ENCODE results near the gene ST3GAL4.
"Not testable (repeated sequence)": the region's sequence is repeated elsewhere in the genome, so short reads cannot be mapped to it uniquely, and the experiment has no call there.

Gene ST3GAL4, protein sequence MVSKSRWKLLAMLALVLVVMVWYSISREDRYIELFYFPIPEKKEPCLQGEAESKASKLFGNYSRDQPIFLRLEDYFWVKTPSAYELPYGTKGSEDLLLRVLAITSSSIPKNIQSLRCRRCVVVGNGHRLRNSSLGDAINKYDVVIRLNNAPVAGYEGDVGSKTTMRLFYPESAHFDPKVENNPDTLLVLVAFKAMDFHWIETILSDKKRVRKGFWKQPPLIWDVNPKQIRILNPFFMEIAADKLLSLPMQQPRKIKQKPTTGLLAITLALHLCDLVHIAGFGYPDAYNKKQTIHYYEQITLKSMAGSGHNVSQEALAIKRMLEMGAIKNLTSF

DNA sequence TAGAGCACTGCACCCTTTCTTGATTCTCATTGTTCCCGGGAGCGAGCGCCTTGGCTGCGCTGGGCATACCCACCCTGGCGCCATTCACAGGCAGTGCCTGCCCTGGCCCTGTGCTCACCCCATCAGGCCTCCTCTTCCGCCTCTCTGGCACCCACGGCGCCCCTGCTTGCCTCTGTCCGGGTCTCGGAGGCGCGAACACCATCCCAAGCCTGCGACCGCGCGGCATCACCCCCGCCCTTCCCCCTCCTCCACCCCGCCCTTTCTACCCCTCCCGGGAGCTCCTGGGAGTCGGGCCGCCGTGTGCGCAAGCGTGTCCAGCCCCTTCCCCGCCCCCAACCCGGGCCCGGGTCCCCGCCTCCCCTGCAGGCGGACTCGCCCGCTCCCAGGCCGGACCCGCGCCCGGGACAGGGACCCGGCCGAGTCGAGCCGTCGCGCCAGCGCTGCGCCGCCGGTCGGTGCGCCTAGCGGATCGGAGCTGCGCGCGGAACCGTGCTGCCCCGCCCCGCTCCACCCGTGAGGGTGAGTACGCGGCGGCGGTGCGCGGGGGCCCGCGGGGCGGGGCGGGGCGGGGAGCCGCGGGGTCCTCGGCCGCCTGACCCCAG lies at the start of gene ST3GAL4:
Gene ST3GAL4, plus strand, starts transcription at position 363 of the 602 bp plus-strand sequence. CDS start 50,470 bp downstream, outside the sequence.
- DNase-seq: peak; percentile 85

- DNase-seq: no peak
Observed at GRCh38 chr11:126305699-126306098, 49.8 kb upstream of the ST3GAL4 start.

GRCh38 chr11:126307706-126308105 lies 47.8 kb upstream of the ST3GAL4 start:
- DNase-seq: peak; percentile 26

DNA sequence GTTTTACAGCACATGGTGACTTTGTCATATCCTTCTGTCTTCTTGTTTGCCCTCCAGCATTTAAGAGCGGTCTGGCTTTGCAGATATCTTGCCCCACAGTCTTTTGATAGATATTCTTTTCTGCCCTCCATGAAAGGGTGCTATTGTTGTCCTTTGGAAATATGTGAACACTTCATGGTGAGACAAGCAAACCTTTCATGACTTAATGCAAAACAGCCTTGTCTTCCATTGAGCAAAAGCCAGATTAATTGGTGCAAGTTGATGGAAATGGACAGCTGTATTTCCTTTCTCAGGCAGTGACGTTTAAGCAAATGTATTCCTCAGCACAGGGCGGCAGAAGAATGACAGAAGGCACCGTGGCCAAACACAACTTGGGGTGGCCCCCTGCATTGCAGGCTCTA lies 47.2 kb upstream of the ST3GAL4 start:
- no peak for DNase-seq

DNA sequence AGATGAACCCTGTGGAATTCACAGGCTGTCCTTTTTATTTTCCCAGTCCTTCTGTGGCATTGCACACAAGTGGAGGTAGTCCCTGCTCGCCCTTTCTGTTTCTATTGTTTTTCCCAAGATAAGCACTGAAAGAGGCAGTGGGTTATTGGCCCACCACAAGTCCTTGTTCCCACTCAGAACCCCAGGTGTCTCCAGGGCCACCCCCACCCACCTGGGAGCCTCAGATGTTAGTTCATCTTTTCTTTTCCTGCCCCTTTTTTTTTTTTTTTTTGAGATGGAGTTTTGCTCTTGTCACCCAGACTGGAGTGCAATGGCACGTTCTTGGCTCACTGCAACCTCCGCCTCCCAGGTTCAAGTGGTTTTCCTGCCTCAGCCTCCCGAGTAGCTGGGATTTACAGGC lies 46.7 kb upstream of the ST3GAL4 start:
- not testable (repeated sequence) for DNase-seq

GRCh38 chr11:126310200-126310991 lies 45.1 kb upstream of the ST3GAL4 start:
- DNase-seq: peak; percentile 72

DNA sequence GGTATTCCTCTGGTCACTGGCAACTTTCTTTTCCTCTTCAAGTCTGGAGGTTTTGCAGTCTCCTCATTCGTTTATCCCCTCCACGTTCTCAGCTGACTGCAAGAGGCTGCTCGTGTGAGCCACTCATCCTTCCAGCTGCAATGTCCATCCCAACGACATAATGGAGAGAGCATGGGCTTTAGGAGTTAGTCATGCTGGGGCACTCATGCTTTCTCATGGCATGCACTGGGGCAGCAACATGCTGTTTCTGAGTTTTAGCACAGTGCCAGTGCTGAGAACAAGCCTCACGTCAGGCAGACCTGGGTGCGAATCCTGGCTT lies 44.5 kb upstream of the ST3GAL4 start:
- DNase-seq: no peak

DNA sequence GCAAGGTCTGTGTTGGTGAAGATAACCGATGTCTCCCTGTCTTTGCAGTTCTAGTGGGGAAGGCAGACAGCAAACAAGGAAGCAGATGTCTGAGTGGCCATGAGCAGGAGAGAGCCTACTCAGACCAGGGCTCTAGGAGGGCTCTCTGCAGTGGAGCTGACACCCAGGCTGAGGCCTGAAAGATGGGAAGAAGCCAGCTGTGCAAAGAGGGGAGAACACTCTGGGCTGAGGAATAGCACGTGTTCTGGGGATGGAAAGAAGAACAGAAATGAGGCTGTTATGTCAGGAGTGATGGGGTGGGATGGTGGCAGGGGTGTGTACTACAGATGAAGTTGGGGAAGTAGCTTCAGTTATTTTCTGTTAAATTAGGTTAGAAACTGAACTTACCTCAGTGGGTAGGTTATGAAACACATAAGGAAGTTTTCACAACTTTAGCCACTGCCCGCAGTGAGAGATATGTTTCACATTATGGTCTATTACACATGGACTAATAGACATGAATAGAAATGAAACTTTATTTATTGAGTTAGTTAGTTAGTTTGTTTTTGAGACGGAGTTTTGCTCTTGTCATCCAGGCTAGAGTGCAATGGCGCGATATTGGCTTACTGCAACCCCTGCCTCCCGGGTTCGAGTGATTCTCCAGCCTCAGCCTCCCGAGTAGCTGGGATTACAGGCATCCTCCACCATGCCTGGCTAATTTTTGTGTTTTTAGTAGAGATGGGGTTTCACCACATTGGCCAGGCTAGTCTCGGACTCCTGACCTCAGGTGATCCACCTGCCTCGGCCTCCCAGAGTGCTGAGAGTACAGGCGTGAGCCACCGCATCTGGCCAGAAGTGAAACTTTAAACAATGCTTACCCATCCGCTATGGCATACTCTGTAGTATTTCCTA lies 43.8 kb upstream of the ST3GAL4 start:
- no peak for DNase-seq

DNA sequence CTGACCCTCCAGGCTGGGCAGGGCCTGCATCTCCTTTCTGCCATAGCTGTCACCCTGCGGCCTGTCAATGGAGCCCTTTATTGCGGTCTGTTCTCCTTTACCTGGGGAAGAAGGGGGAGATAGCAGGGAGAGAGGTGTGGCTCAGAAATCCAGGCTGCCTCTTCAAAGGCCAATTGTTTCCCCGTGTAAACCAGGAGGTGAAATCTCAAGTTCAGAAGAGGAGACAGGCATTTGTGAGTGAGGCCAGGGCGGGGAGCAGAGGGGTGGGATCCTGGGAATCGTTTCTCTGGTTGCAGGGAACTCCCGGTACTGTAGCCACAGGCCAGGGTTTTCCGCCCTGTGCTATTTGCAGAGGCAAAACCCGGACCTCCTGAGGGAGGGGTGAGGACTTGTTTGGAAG lies 42.5 kb upstream of the ST3GAL4 start:
- no peak for DNase-seq

GRCh38 chr11:126313826-126314225 lies 41.7 kb upstream of the ST3GAL4 start:
- no peak for DNase-seq

DNA sequence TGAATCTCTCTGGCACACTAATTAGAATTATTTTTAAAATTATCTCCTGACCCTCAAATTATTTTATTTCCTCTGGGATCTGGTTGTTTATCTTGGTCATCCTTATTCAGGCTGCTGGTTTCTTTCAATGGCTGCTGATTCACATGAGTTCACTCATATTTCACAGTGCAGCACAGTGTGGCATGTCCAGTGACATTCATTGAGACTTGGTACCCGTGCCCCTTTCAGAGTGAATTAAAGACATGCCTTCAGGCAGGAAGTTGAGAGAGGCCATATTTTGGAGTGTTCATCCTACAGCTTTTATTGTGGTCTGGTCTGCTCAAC lies 38.1 kb upstream of the ST3GAL4 start:
- DNase-seq: no peak

DNA sequence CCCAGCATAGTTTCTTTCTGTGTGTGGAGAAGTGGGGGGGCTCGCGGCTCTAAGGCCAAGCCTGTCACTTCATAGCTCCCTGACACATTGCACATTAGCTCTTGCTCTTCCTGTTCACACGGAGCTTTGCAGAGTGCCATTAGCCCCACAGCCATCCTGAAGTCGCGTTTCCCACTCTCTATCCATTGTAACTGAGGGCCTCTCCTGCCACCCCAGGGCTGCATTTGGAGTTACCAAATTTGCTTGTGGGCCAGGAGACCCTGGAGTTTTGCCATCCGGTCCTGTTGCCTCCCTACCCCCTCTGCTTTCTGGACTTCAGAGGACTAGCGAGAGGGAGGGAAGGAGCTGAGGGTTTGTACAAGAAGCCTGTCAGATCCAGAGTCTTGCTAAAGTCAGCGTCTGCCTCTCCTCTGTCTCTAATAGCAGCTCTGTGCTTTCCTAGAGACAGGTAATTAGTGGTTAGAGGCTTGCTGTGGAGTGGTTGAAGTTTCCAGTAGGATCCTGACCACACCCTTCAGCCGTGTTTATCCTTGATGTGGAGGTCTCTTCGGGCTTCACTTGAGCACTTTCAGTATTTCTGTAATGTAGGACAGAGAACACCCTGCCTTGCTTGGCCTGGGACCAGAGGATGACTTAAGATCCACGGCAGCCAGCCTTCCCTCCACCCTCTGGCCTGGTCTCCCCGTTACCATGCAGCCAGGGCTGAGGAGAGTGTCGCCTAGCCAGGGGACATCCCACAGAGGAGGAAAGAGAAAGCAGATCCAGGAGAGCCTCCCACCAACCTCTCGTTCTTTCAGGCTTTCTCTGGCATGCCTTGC lies 37.5 kb upstream of the ST3GAL4 start:
- DNase-seq: peak; percentile 47

GRCh38 chr11:126318574-126319373 lies 36.7 kb upstream of the ST3GAL4 start:
- peak; percentile 53 for DNase-seq

- no peak for DNase-seq
Observed at GRCh38 chr11:126319374-126319740, 36.1 kb upstream of the ST3GAL4 start.

DNA sequence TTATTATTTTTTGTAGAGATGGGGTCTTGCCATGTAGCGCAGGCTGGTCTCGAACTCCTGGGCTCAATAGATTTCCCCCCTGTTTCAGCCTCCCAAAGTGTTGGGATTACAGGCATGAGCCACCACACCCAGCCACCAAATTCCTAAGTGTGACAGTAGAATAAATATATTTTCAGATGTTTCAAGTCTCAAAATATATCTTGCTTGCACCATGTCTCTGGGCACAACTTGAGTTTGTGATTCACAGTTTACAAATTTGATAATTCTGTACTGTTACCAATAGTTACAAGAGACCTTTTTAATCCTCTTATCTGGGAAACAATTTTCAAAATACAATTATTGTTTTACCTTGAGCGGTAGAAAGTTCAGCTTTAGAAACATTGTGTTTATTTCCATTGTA lies 32.5 kb upstream of the ST3GAL4 start:
- DNase-seq: no peak

GRCh38 chr11:126327281-126328000 lies 28.0 kb upstream of the ST3GAL4 start:
- no peak for DNase-seq

- DNase-seq: no peak
Observed at GRCh38 chr11:126328001-126328390, 27.5 kb upstream of the ST3GAL4 start.

DNA sequence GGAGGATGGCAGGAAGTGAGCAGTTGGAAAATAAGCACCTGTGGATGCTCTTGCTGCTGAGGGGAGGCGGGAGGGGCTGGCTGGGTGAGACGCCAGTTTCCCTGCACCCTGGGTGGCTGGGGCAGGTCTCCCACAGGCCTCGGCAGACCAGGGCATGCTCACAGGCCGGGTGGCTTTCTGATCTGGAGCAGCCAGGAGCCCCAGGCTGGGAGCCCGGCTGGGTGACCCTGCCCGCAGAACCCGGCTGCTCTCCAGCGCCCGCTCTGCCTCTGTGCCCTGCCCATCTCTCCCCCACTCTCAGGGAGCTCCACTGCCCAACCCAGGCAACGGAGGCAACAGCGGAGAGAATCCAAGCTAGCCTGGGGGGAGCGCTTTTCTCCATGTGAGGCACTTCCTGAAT lies 27.0 kb upstream of the ST3GAL4 start:
- no peak for DNase-seq

DNA sequence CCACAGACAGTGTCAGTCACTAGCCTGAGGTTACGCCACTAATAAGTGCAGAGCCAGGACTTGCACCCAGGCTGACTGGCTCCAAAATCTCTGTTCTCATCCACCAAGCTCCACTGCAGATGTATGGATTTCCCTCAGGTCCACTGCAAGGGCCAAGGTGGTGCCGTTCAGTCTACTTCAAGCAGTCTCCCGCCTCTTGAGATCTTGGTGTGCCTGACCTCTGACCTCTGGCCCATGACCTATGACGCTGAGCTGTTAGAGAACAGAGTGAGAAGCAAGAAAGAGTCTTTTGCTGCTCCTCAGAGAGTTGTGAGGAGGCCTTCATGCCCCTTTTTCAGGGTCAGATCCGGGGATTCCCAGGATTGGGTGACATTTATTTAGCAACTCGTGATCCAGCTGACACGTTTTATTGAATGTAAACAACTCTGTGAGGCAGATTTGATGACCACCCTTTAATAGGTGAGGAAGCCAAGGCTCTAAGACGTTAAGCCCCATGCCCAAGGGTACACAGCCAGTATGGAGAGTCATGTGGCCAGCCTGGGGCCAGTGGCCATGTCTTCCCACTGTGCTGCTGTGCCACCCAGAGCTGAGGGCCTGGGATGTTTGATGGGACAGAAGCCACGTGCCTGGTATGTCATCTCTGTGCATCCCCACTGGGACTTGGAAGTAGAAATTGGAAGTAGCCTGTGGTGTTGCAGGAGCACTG lies 26.4 kb upstream of the ST3GAL4 start:
- no peak for DNase-seq

DNA sequence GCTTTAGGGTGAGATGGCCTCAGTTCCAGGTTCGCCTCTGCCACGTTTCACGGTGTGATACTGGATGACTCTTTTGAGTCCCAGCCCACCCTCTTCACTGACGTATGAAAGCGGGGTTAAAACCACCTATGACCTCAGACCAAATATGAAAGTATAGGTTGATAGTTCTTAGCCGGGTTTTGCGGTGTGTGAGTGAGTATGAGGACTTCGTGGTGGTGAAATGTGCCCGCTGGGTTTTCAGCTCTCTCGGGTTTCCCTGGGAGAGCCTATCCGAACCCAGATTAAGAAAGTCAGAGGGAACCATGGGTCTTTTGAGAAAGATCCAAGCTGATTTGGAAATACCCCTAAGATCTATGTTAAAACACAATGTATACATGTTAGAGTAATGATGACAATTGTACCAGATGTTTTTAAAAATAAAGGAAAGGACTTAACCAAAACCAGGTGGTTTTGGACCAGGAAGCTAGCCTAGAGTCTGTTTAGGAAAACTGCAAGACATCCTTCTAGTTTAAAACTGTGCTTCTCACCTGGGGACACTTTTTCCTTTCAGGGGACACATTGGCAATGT lies 25.8 kb upstream of the ST3GAL4 start:
- DNase-seq: no peak

All from CD4-positive, alpha-beta T cell treated with Interleukin-17A for 4 hours (primary cell).